ENCODE data around the gene PHF21A.

DNA sequence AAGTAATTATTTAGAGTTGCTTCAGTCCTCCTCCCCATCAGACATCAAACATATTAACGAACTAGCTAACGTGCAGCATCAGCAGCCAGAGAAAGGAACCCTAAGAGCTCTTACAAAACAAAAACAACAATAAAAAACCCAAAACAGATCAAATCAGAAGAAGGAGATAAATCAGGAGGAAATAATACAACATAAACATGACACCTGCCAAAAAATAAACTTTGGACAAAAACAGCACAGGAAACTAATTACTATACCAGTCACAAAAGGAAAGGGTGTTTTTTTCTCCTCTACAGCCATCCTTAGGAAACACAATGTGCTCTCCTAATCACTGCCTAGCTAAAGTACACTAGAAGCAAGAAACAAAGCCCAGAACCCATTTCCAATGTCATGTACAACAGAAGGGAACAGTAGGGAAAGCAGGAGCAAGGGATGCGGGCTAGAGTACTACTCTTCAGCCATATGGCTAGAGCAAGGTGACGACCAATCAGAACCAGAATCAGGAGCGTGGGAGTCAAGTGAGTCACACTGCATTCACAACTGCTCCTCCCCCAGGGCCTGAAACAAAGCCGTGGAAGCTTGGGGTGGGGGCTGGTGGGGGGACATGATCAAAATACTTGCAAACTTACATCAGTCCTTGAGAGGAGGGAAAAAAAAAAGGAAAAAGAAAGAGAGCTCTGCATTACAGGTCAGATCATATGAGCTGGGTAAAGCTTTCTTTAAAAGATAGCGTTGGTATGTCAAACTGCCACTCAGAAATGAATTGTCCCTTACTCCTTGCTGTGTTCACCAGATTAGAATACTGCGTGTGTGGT is 138.4 kb downstream of the PHF21A start:
- TF ChIP-seq ZNF274 (IDR thresholded peaks at IDR 0.05; ENCODE audit: borderline replicate concordance, extremely low read depth, low read length) (no peak), RFX5 (IDR thresholded peaks at IDR 0.05; ENCODE audit: borderline replicate concordance, low read depth, low read length) (no peak), RAD21 (IDR thresholded peaks at IDR 0.05 in 1 of 2, conservative IDR thresholded peaks at IDR 0.05 in 1 of 2; ENCODE audit: low read depth in 2 of 2, low read length in 2 of 2) (no peak)
- TF ChIP-seq, protein P1, sequence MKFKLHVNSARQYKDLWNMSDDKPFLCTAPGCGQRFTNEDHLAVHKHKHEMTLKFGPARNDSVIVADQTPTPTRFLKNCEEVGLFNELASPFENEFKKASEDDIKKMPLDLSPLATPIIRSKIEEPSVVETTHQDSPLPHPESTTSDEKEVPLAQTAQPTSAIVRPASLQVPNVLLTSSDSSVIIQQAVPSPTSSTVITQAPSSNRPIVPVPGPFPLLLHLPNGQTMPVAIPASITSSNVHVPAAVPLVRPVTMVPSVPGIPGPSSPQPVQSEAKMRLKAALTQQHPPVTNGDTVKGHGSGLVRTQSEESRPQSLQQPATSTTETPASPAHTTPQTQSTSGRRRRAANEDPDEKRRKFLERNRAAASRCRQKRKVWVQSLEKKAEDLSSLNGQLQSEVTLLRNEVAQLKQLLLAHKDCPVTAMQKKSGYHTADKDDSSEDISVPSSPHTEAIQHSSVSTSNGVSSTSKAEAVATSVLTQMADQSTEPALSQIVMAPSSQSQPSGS (IDR thresholded peaks at IDR 0.05; ENCODE audit: low read length) = no peak
